ENCODE results near the gene CCN5. TPM values are rescaled to one million over a fixed set of nuclear protein-coding genes. Genes with fewer than 3 reads are reported as not detected.

The CCN5 gene
- total and polyA plus RNA-seq, 2 of the 13 experiments (the other 11 are each of a cell fraction or from before 2014, with no cell fraction given), result 0.12 TPM; not detected in 1

DNA sequence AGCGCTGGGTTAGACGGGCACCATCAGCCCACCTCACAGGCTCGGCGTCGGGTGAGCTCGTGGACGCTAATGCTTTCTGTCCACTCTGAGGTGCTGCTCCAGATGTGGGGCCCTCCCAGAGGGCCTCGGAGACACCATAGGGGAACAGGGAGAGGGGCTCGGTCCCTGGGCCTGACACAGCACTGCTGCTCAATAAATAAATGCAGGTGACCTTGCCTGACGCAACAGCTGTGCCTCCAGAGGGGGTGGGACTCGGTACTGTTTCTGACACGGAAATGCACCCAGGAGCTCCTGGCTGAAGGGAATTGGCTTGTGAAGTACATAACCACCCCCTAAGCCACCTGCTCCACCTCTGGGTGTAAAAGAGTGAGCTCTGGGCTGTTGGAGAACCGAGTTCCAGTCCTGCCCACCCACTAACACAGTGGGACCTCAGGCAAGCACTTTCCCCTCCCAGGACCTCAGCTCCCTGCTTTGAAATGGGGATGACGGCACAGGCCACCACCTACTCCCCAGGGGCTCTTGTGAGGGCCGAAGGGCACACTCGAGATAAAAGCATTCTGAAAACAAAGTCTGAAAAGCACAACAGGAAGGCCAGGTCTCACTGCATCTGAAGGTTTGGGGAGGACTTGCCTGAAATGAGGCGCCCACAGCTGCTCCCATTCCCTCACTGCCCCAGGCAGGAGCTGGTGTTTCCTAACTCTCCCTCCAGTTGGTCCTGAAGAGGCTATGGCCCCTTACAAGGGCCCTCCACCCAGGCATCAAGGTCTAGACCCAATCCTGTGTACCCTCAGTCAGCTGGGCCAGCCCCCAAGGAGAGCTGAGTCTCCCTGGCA, 37.1 kb downstream of the CCN5 start (continued):
- TF ChIP-seq ZNF782 (CRISPR knock-in tag; IDR thresholded peaks at IDR 0.05; ENCODE audit: borderline replicate concordance) (no peak), ZNF639 (CRISPR knock-in tag; conservative IDR thresholded peaks at IDR 0.05) (no peak), MIER3 (CRISPR knock-in tag; IDR thresholded peaks at IDR 0.05; ENCODE audit: borderline replicate concordance) (no peak), ATF4 (CRISPR knock-in tag; IDR thresholded peaks at IDR 0.05) (peak in 1 of 2 experiments; percentile 97; a peak in 2 of 4 replicates), ZNF263 (CRISPR knock-in tag; IDR thresholded peaks at IDR 0.05) (peak; percentile 52; the same call in 1 of the 2 replicates), SIN3B (IDR thresholded peaks at IDR 0.05; ENCODE audit: low read length) (no peak), BCL6 (CRISPR knock-in tag; IDR thresholded peaks at IDR 0.05) (no peak; the same call in 1 of the 2 replicates), HMGA1 (CRISPR knock-in tag; conservative IDR thresholded peaks at IDR 0.05) (no peak), ZNF232 (CRISPR knock-in tag; IDR thresholded peaks at IDR 0.05; ENCODE audit: borderline replicate concordance) (0 out of 2 replicates have a peak, but pooled peaks have one; percentile 39), STAT6 (CRISPR knock-in tag; IDR thresholded peaks at IDR 0.05; ENCODE audit: borderline replicate concordance) (no peak), SALL2 (CRISPR knock-in tag; IDR thresholded peaks at IDR 0.05) (0 out of 2 replicates have a peak, but pooled peaks have one; percentile 26), IRF2 (CRISPR knock-in tag; IDR thresholded peaks at IDR 0.05) (no peak), CBX2 (IDR thresholded peaks at IDR 0.05; ENCODE audit: low read depth, low read length) (no peak), CBX2 (CRISPR knock-in tag; IDR thresholded peaks at IDR 0.05; ENCODE audit: low read depth) (no peak), ZNF724P (CRISPR knock-in tag; IDR thresholded peaks at IDR 0.05; ENCODE audit: borderline replicate concordance) (no peak), UBTF (CRISPR knock-in tag; IDR thresholded peaks at IDR 0.05) (peak; percentile 40; the same call in 1 of the 2 replicates), REST (IDR thresholded peaks at IDR 0.05; ENCODE audit: borderline replicate concordance in 1 of 2, low read depth in 1 of 2, low read length in 2 of 2) (no peak)
